Measurements from ENCODE around the gene MAP1A. TPM values are rescaled to one million over a fixed set of nuclear protein-coding genes. Genes with fewer than 3 reads are reported as not detected.
A peak's percentile ranks its signal among the peaks of the same experiment; 100 is the strongest.
"Not testable (repeated sequence)": the region's sequence is repeated elsewhere in the genome, so short reads cannot be mapped to it uniquely, and the experiment has no call there.

MAP1A gene
- total RNA-seq, 1 experiment from 2014 or later: 1.0 TPM

- H3K4me3 ChIP-seq (ENCODE audit: low read length): no peak overlapping the region
- no peak overlapping the region for H3K9ac ChIP-seq (ENCODE audit: low read length)
- POLR2A ChIA-PET (ENCODE audit: unreplicated experiment): no interaction called here
- H3K4me1 ChIP-seq (ENCODE audit: insufficient read depth, low read length): no peaks in the 10 kb centered on the region
- BruUV-seq (replicated peaks): no TSS peak
- no peaks in the 10 kb centered on the region for H3K9me3 ChIP-seq (ENCODE audit: low read length)
- H3K79me2 ChIP-seq (ENCODE audit: low read length): no peaks in the 10 kb centered on the region
- no peak overlapping the region for H3K27ac ChIP-seq (ENCODE audit: low read length)
- TF ChIP-seq EZH2phosphoT487 (IDR thresholded peaks at IDR 0.05; ENCODE audit: borderline replicate concordance, low read length) (no peak), EZH2 (IDR thresholded peaks at IDR 0.05; ENCODE audit: low read length, unreplicated experiment) (no peak)
- TF ChIP-seq, protein P1, sequence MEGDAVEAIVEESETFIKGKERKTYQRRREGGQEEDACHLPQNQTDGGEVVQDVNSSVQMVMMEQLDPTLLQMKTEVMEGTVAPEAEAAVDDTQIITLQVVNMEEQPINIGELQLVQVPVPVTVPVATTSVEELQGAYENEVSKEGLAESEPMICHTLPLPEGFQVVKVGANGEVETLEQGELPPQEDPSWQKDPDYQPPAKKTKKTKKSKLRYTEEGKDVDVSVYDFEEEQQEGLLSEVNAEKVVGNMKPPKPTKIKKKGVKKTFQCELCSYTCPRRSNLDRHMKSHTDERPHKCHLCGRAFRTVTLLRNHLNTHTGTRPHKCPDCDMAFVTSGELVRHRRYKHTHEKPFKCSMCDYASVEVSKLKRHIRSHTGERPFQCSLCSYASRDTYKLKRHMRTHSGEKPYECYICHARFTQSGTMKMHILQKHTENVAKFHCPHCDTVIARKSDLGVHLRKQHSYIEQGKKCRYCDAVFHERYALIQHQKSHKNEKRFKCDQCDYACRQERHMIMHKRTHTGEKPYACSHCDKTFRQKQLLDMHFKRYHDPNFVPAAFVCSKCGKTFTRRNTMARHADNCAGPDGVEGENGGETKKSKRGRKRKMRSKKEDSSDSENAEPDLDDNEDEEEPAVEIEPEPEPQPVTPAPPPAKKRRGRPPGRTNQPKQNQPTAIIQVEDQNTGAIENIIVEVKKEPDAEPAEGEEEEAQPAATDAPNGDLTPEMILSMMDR (conservative IDR thresholded peaks at IDR 0.05; ENCODE audit: low read depth, low read length): no peak
- H2AFZ ChIP-seq (ENCODE audit: low read length): no peak overlapping the region
- no peaks in the 10 kb centered on the region for H4K20me1 ChIP-seq (ENCODE audit: low read length)
- H3K27me3 ChIP-seq (ENCODE audit: low read length): no peaks in the 10 kb centered on the region
- no peaks in the 10 kb centered on the region for H3F3A ChIP-seq (ENCODE audit: low read length, unreplicated experiment)
- no peak overlapping the region for H3K4me2 ChIP-seq (ENCODE audit: low read length)
- peak; percentile 19 for DNase-seq
- intact Hi-C loops (cut with micrococcal nuclease): no loop called here
- peaks cover 3% of the 10 kb centered on the region; the same call in 1 of the 2 replicates for H3K36me3 ChIP-seq (ENCODE audit: low read depth, low read length)
- CTCF ChIA-PET: no interaction called here
- H3K9me2 ChIP-seq (replicated peaks; ENCODE audit: low read length): no peaks in the 10 kb centered on the region
- ATAC-seq: 0 out of 2 replicates have a peak, but pooled peaks have one; percentile 33
Observed at GRCh38 chr15:43529587-43530345, 12.4 kb downstream of the MAP1A start.

DNA sequence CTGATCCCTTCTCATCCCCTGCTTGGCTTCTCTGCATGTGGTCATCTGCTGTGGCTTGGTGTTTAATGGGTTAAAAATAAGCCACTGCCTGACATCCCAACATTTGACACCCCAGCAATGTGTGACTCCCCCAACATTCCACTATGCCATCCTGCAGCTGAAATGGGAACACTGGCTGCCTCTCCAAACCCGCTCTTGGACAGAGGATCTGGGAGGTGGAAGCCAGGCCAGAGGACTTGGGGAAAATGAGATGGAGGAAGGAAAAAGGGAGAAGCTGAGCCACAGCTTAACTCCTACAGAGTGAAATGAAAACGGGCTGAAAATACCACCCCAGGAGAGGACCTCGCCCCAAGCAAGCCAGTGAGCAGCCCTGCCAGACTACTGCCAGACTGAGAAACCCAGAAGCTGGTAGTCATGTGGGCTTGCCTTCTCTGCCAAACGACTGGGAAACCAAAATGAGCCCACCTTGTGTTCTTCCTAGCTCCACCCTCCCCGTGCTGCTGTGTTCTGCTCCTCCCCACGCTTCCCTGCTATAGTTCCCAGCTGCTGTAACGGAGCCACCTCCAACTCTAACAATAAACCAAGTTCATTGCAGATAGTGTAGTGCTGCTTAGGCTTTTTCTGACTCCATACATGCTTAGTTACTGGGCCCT lies 13.7 kb downstream of the MAP1A start:
- ChIA-PET POLR2A (ENCODE audit: unreplicated experiment) (no interaction called here), CTCF (no interaction called here)
- Histone ChIP-seq H3K27ac (ENCODE audit: low read length) (no peak overlapping the region), H3K79me2 (ENCODE audit: low read length) (no peaks in the 10 kb centered on the region), H3K9me3 (ENCODE audit: low read length) (no peaks in the 10 kb centered on the region), H3K4me3 (ENCODE audit: low read length) (no peak overlapping the region), H3K9me2 (replicated peaks; ENCODE audit: low read length) (no peaks in the 10 kb centered on the region), H3K9ac (ENCODE audit: low read length) (no peak overlapping the region), H4K20me1 (ENCODE audit: low read length) (no peaks in the 10 kb centered on the region), H2AFZ (ENCODE audit: low read length) (no peak overlapping the region), H3K27me3 (ENCODE audit: low read length) (no peaks in the 10 kb centered on the region), H3F3A (ENCODE audit: low read length, unreplicated experiment) (no peaks in the 10 kb centered on the region), H3K4me2 (ENCODE audit: low read length) (no peak overlapping the region), H3K36me3 (ENCODE audit: low read depth, low read length) (peaks cover 12% of the 10 kb centered on the region; the same call in 1 of the 2 replicates), H3K4me1 (ENCODE audit: insufficient read depth, low read length) (no peaks in the 10 kb centered on the region)
- BruUV-seq (replicated peaks): no TSS peak
- ATAC-seq: no peak
- intact Hi-C loops (cut with micrococcal nuclease): no loop called here
- no peak for DNase-seq
- TF ChIP-seq EZH2phosphoT487 (IDR thresholded peaks at IDR 0.05; ENCODE audit: borderline replicate concordance, low read length) (no peak), EZH2 (IDR thresholded peaks at IDR 0.05; ENCODE audit: low read length, unreplicated experiment) (no peak)
- TF ChIP-seq, protein P1 (conservative IDR thresholded peaks at IDR 0.05; ENCODE audit: low read depth, low read length): no peak

DNA sequence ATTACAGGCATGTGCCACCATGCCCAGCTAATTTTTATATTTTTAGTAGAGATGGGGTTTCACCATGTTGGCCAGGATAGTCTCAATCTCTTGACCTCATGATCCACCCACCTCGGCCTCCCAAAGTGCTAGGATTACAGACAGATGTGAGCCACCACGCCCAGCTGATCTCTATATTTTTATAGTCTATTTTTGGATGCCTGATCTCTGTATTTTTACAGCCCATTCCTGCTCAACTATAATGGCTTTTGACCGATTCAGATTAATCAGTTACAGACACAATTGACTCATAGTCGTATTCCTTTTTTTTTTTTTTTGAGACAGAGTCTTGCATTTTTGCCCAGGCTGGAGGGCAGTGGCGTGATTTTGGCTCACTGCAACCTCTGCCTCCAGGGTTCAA lies 15.4 kb downstream of the MAP1A start:
- intact Hi-C loops (cut with micrococcal nuclease); DNase-seq; H3K4me2 ChIP-seq (ENCODE audit: low read length); H3K9ac ChIP-seq (ENCODE audit: low read length); H3K27me3 ChIP-seq (ENCODE audit: low read length); H3K4me1 ChIP-seq (ENCODE audit: insufficient read depth, low read length); H2AFZ ChIP-seq (ENCODE audit: low read length); BruUV-seq (replicated peaks); H3K4me3 ChIP-seq (ENCODE audit: low read length); POLR2A ChIA-PET (ENCODE audit: unreplicated experiment); H3K9me3 ChIP-seq (ENCODE audit: low read length); ATAC-seq; H3K27ac ChIP-seq (ENCODE audit: low read length); CTCF ChIA-PET; H3K9me2 ChIP-seq (replicated peaks; ENCODE audit: low read length); H3K79me2 ChIP-seq (ENCODE audit: low read length); H3F3A ChIP-seq (ENCODE audit: low read length, unreplicated experiment); H4K20me1 ChIP-seq (ENCODE audit: low read length): not testable (repeated sequence)
- H3K36me3 ChIP-seq (ENCODE audit: low read depth, low read length): peaks cover 12% of the 10 kb centered on the region; the same call in 1 of the 2 replicates

Measured in PC-3 (cell line).